Measurements from ENCODE around the gene ADARB2.

ADARB2 gene

GRCh38 chr10:1153805-1154351 lies 583.4 kb downstream of the ADARB2 start:
- no peak for DNase-seq (ENCODE audit: low read depth)

- DNase-seq (ENCODE audit: low read depth): no peak
Observed at GRCh38 chr10:1153251-1153763, 584.0 kb downstream of the ADARB2 start.

DNA sequence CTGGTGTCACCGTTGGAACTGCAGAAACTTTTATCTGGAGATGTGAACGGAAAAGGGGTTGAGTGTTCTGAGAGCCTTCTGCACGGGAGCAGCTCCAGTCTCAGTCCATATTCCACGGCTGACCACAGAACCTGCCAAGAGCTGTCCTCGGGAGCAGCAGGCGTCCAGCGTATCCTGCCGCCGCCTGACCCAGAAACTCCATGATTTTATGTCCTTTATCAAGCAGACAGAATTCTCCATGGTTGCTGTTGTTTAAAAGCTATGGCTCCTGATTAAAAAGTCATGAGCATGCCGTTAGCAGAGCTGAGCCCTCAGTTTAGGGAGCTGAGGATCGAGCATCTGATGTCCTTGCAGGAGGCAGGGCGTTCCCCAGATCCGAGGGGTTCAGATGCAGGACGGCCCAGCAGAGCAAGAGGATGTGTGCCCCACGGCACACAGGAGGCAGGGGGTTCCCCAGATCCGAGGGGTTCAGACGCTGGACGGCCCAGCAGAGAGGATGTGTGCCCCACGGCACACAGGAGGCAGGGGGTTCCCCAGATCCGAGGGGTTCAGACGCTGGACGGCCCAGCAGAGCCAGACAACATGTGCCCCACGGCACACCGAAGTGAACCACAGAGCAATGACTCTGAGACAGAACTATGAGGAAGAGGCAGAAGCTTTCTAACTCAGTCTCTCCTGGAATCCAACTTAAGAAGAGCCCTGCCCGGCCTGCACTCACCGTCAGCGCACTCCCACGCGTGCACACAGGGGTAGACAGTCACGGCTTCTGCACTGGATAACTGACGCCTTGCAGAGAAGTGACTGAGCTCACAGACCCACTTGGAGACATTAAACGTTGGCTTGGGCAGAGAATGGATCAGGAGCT lies 584.7 kb downstream of the ADARB2 start:
- no peak for DNase-seq (ENCODE audit: low read depth)

- DNase-seq (ENCODE audit: low read depth): no peak
Observed at GRCh38 chr10:1151076-1152033, 586.0 kb downstream of the ADARB2 start.

GRCh38 chr10:1150638-1150955 lies 586.7 kb downstream of the ADARB2 start:
- DNase-seq (ENCODE audit: low read depth): no peak

GRCh38 chr10:1149793-1150637 lies 587.3 kb downstream of the ADARB2 start:
- no peak for DNase-seq (ENCODE audit: low read depth)

DNA sequence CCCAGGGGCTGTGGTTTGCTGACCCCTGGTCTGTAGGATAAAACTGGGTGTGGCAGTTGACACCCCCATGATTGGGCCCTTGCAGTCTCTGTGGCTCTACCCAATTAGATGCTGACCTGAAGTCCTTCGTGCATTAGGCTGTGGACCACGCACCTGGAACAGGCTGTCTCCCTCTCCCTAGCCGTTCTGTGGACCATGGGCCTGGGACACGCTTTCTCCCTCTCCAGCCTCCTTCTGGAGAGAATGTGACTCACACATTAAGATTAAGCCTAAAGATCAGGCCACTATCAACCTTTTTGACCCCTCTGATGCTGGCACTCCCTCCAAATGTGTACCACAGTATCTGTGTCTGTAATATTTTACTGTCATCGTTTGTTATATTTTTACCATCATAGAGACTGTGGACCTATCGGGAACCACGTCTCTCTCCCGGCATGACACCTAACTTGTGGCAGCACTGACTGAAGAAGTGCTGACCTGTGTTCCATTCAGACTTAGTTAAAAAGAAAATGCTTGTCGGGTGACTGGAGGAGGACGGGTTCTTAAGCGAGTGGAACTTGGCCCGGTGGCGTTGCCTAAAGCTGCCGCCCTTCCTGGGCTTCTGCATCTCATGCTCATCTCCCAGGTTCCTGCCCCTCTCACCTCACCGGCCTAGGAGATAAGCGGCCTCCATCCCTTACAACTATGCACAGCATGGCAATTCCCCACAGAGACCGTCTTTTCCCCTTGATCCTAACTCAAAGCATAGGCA lies 588.3 kb downstream of the ADARB2 start:
- DNase-seq (ENCODE audit: low read depth): no peak

DNA sequence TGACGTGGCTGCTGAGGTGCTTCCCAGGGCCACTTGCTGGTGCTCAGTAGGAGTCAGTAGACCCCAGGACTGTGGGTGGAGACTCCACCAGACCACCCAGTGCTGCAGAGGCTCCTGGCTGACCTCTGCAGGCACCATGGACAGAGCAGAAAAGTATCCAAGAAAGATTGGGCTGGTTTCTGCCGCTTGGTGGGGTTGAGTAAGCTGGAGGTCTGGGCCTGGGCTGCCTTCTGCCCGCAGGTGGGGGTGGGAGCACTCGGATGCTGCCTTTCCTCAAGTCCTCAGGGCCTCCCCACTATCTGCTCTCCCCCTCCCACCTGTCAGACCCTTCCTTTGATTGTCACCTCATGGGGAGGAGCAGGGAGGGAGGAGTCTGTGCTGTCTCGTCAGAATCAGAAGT lies 589.5 kb downstream of the ADARB2 start:
- no peak for DNase-seq (ENCODE audit: low read depth)

DNA sequence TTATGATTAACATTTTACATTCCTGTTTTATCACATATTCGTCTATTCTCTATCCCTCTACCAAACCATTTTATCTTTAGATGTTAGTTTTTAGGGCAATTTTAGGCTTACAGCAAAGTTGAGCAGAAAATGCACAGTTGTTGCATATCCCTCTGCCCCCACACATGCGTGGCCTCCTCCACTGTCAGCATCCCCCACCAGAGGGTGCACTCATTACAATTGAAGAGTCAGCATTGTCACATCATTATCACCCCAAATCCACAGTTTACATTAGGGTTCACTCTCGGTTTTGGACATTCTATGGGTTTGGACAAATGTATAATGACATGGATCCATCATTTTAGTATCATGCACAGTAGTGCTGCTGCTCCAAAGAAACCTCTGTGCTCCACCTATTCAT lies 594.7 kb downstream of the ADARB2 start:
- no peak for DNase-seq (ENCODE audit: low read depth)

DNA sequence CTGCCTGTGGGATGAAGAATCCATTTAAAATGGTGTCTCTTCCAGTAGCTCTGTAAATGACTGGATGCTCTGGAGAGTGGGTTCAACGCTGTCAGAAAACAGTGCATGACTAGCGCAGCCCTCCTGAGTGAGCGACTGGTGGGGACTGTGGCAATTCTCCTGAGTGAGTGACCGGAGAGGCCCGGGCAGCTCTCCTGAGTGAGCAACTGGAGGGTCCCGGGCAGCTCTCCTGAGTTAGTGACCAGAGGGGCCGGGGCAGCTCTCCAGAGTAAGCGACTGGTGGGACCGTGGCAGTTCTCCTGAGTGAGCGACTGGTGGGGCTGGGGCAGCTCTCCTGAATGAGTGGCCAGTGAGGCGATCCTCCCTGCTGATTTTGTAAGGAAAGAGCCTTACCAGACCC lies 595.6 kb downstream of the ADARB2 start:
- no peak for DNase-seq (ENCODE audit: low read depth)

DNA sequence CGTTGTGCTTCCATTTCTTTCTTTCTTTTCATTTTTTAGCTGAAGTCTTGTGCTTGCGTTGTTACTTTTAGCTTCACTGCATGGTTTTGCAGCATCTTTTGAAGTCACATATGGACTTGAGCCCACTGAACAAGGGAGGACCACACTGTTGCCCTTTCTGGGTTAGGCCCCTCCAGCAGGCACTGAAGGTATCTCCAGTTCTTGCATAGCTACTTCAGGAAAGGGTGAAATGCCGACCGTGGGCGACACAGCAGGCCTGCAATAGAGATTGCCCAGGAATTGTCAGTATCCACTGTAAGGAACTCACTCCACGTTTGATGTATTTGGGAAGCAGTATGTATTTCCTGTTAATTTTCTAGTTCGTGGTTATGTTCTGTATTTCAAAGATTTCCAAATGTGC lies 596.1 kb downstream of the ADARB2 start:
- no peak for DNase-seq (ENCODE audit: low read depth)

DNA sequence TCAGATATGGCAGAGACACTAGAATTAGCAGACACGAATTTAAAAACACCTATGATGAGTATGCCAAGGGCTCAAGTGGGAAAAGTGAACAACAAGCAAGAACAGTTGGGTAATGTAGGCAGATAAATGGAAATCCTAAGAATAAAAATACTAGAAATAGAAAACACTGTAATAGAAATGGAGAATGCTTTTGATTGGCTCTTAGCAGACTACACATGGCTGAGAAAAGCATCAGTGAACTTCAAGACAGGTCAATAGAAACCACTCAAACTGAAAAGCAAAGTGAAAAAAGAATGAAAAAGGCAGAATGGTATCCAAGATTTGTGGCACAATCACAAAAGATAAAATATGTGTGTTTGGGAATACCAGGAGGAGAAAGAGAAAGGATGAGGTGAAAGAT lies 598.8 kb downstream of the ADARB2 start:
- DNase-seq (ENCODE audit: low read depth): no peak

DNA sequence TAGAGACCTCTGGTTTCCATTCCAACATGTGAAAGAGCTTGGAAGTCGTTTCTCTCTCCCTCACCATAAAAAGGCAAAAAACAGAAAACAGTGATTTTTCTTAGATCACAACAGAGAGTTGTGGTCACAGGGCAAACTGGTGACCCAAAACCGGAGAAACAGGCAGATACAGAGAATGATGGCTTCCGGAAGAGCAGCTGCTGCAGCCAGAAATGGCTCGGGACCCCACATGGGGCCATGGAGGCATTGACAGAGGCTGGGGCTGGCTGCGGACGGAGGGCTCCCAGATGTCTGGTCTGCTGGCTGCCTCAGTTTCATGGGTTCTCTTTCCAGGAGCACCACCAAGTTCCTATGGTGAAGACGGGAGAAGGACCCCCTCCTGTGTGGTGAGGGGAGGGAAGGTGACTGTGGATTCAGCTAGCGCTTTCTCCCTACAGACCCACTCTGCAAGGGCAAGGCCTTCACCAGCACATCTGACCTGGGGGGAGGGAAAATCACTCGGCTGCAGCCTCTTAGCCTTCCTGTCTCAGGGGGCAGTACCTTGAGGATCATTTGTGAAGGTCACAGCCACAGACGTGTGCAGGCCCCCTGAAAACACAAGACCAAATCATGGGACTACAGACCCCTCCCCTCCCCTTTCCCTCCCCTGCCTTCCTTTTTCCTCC lies 599.7 kb downstream of the ADARB2 start:
- DNase-seq (ENCODE audit: low read depth): no peak

GRCh38 chr10:1136268-1136667 lies 601.1 kb downstream of the ADARB2 start:
- no peak for DNase-seq (ENCODE audit: low read depth)

DNA sequence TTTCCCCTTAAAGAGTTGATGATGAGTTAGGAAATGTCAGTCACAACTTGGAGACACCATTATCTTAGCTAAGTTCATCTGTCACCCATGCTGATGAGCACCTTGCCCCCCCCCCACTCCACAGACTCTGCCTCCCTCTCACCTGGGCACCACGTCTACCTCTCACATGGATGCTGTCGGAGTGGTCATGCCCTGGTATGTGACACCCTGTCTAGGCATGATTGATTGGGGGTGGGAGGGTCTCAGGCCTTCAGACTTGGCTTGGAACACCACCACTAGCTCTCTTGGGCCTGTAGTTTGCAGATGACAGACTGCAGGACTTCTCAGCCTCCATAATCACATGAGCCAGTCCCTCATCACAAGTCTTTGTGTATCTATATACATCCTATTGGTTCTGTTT lies 603.2 kb downstream of the ADARB2 start:
- DNase-seq (ENCODE audit: low read depth): no peak

- no peak for DNase-seq (ENCODE audit: low read depth)
Observed at GRCh38 chr10:1133495-1134045, 603.8 kb downstream of the ADARB2 start.

GRCh38 chr10:1132584-1132983 lies 604.7 kb downstream of the ADARB2 start:
- no peak for DNase-seq (ENCODE audit: low read depth)

GRCh38 chr10:1130995-1131790 lies 606.1 kb downstream of the ADARB2 start:
- no peak for DNase-seq (ENCODE audit: low read depth)

DNA sequence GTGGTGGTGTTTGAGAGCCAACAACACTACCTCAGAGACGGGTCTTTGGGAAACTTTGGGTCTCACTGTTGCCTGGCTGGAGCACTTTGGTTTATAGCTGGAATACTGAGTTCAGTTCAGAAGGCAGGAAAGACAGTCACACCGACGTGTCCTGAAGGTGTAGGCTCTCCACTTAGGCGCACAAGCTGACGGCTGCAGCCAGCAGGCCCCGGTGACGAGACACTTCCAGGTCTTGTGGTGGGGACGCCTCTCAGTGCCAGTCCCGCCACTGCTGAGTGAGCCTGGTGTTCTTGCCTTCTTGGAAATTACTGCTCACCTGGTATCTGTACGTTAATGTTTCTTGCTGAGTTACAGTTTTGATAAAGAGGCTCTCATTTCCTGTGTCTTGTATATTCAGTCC lies 607.1 kb downstream of the ADARB2 start:
- DNase-seq (ENCODE audit: low read depth): no peak
